GM18858 (cell line): ENCODE data around the gene INTS14.

Experiments used
- ATAC-seq: cut with Tn5 transposase; IDR thresholded peaks from one replicate; pipeline ENCODE4 v1.9.1; 2021; ENCODE audit not compliant: unreplicated experiment

Gene INTS14

GRCh38 chr15:65610871-65611718 lies at the start of gene INTS14:
Gene INTS14 (minus strand): TSS chr15:65611131. CDS start chr15:65607380, 3,751 bp downstream.
- ATAC-seq, result peak; percentile 86

- no peak for ATAC-seq
Observed at GRCh38 chr15:65659502-65660052, 48.6 kb upstream of the INTS14 start.

- no peak for ATAC-seq
Observed at GRCh38 chr15:65655457-65655856, 44.5 kb upstream of the INTS14 start.

- ATAC-seq, result no peak
Observed at GRCh38 chr15:65655026-65655425, 44.1 kb upstream of the INTS14 start.

- no peak for ATAC-seq
Observed at GRCh38 chr15:65653801-65654521, 43.0 kb upstream of the INTS14 start.

GRCh38 chr15:65653341-65653740 lies 42.4 kb upstream of the INTS14 start:
- no peak for ATAC-seq

- no peak for ATAC-seq
Observed at GRCh38 chr15:65651831-65652749, 41.2 kb upstream of the INTS14 start.

- ATAC-seq, result no peak
Observed at GRCh38 chr15:65651042-65651322, 40.1 kb upstream of the INTS14 start.

GRCh38 chr15:65650312-65651041 lies 39.5 kb upstream of the INTS14 start:
- ATAC-seq, result no peak

- ATAC-seq, result no peak
Observed at GRCh38 chr15:65646486-65646885, 35.6 kb upstream of the INTS14 start.

GRCh38 chr15:65645392-65645791 lies 34.5 kb upstream of the INTS14 start:
- no peak for ATAC-seq

- no peak for ATAC-seq
Observed at GRCh38 chr15:65644282-65644681, 33.4 kb upstream of the INTS14 start.

GRCh38 chr15:65642594-65642993 lies 31.7 kb upstream of the INTS14 start:
- no peak for ATAC-seq

GRCh38 chr15:65641768-65642475 lies 31.0 kb upstream of the INTS14 start:
- no peak for ATAC-seq

GRCh38 chr15:65639509-65639908 lies 28.6 kb upstream of the INTS14 start:
- ATAC-seq, result no peak

- ATAC-seq, result no peak
Observed at GRCh38 chr15:65638681-65639089, 27.8 kb upstream of the INTS14 start.

- ATAC-seq, result no peak
Observed at GRCh38 chr15:65638109-65638508, 27.2 kb upstream of the INTS14 start.

GRCh38 chr15:65634356-65634755 lies 23.4 kb upstream of the INTS14 start:
- no peak for ATAC-seq

- no peak for ATAC-seq
Observed at GRCh38 chr15:65633752-65634151, 22.8 kb upstream of the INTS14 start.
